Neural cell (in vitro differentiated cells): ENCODE data around the gene DSCAM. TPM values are rescaled to one million over a fixed set of nuclear protein-coding genes. Genes with fewer than 3 reads are reported as not detected.

Source experiments
- H2AFZ ChIP-seq: fragments of 200-600, 300-800 bp; sonication (generic), shearing (Covaris generic); 2 replicates; pipeline ENCODE4 v1.6.0; 2014; ENCODE audit warnings: low read depth, mild to moderate bottlenecking, antibody characterized with exemption, low read length, moderate library complexity
- H3F3A ChIP-seq: fragments of 200-600 bp; shearing (Covaris generic); 2 replicates; pipeline ENCODE4 v1.6.1; 2016; ENCODE audit warnings: mild to moderate bottlenecking, moderate library complexity, mixed read lengths, antibody characterized with exemption, low read length; ENCODE audit not compliant: insufficient read depth, poor library complexity, severe bottlenecking
- H3K27ac ChIP-seq: fragments of 200-600, 300-800 bp; sonication (generic), shearing (Covaris generic); 2 replicates; pipeline ENCODE4 v1.5.1; 2014; ENCODE audit warnings: mild to moderate bottlenecking, low read length, moderate library complexity
- H3K27me3 ChIP-seq: fragments of 300-800, 200-600 bp; sonication (generic), shearing (Covaris generic); 2 replicates; pipeline ENCODE4 v1.6.0; 2014; ENCODE audit warnings: mild to moderate bottlenecking, low read depth, low read length, moderate library complexity; ENCODE audit not compliant: insufficient read depth
- H3K36me3 ChIP-seq: fragments of 300-800, 200-600 bp; sonication (generic), shearing (Covaris generic); 2 replicates; pipeline ENCODE4 v1.5.1; 2014; ENCODE audit warnings: mild to moderate bottlenecking, antibody characterized with exemption, low read length, moderate library complexity; ENCODE audit not compliant: insufficient read depth
- H3K4me2 ChIP-seq: fragments of 300-800, 200-600 bp; sonication (generic), shearing (Covaris generic); 2 replicates; pipeline ENCODE4 v1.6.0; 2014; ENCODE audit warnings: mild to moderate bottlenecking, low read length
- H3K4me3 ChIP-seq: fragments of 300-800, 200-600 bp; sonication (generic), shearing (Covaris generic); 2 replicates; pipeline ENCODE4 v1.5.1; 2014; ENCODE audit warnings: mild to moderate bottlenecking, low read length, moderate library complexity
- H3K79me2 ChIP-seq: fragments of 200-600 bp; shearing (Covaris generic); replicated peaks from 2 replicates; pipeline ENCODE4 v1.6.0; 2014; ENCODE audit warnings: mild to moderate bottlenecking, low read length, moderate library complexity; ENCODE audit not compliant: insufficient read depth
- H3K9ac ChIP-seq: fragments of 300-800, 200-600 bp; sonication (generic), shearing (Covaris generic); 2 replicates; pipeline ENCODE4 v1.6.1; 2016; ENCODE audit warnings: mild to moderate bottlenecking, low read length, mixed read lengths
- H3K9me2 ChIP-seq: fragments of 200-600 bp; shearing (Covaris generic); 2 replicates; pipeline ENCODE4 v1.6.1; 2016; ENCODE audit warnings: mild to moderate bottlenecking, low read length, mixed read lengths; ENCODE audit not compliant: insufficient read depth
- H3K9me3 ChIP-seq: fragments of 200-600, 300-800 bp; sonication (generic), shearing (Covaris generic); 2 replicates; pipeline ENCODE4 v1.6.1; 2016; ENCODE audit warnings: mild to moderate bottlenecking, mixed run types, low read length, moderate library complexity, mixed read lengths
- H4K20me1 ChIP-seq: fragments of 200-600 bp; shearing (Covaris generic); 2 replicates; pipeline ENCODE4 v1.6.1; 2016; ENCODE audit warnings: mild to moderate bottlenecking, mixed run types; ENCODE audit not compliant: insufficient read depth
- EP300 ChIP-seq: fragments of 450-650 bp; conservative IDR thresholded peaks from 2 replicates; pipeline ENCODE4 v1.6.1; 2014; ENCODE audit warnings: antibody characterized with exemption, mild to moderate bottlenecking, moderate library complexity; ENCODE audit not compliant: poor library complexity, severe bottlenecking
- EZH2 ChIP-seq: fragments of 200-600, 300-800 bp; shearing (Covaris generic), sonication (generic); IDR thresholded peaks from 2 replicates; pipeline ENCODE4 v1.6.1; 2014; ENCODE audit warnings: antibody characterized with exemption, low read length, borderline replicate concordance, mild to moderate bottlenecking; ENCODE audit not compliant: insufficient read depth, poor library complexity, severe bottlenecking
- MXI1 ChIP-seq: fragments of 450-650 bp; conservative IDR thresholded peaks from 2 replicates; pipeline ENCODE4 v1.6.1; 2014; ENCODE audit warnings: antibody characterized with exemption, mild to moderate bottlenecking; ENCODE audit not compliant: poor library complexity, severe bottlenecking
- POLR2AphosphoS5 ChIP-seq: IDR thresholded peaks from 2 replicates; pipeline ENCODE4 v1.6.1; 2012
- RAD21 ChIP-seq: fragments of 450-650 bp; conservative IDR thresholded peaks from 2 replicates; pipeline ENCODE4 v1.6.1; 2014; ENCODE audit warnings: antibody characterized with exemption, mild to moderate bottlenecking, moderate library complexity
- SMC3 ChIP-seq: fragments of 450-650 bp; conservative IDR thresholded peaks from 2 replicates; pipeline ENCODE4 v1.6.1; 2014; ENCODE audit warnings: antibody characterized with exemption, mild to moderate bottlenecking, moderate library complexity; ENCODE audit not compliant: poor library complexity
- TAF1 ChIP-seq: IDR thresholded peaks from 2 replicates; pipeline ENCODE4 v1.6.1; 2012; ENCODE audit warnings: low read depth
- polyA plus RNA-seq: library from polyadenylated mRNA; depleted of rRNA; stranded (reverse); fragments of >200 nt; gene quantifications from 2 replicates; pipeline ENCODE4 v1.2.3, GENCODE V29; 2014
- TF ChIP-seq, protein P1 (sequence below): fragments of 450-650 bp; IDR thresholded peaks from 2 replicates; pipeline ENCODE4 v1.5.1; 2014; ENCODE audit warnings: antibody characterized with exemption, mild to moderate bottlenecking, moderate library complexity; ENCODE audit not compliant: poor library complexity, severe bottlenecking
- TF ChIP-seq, protein P2 (sequence below): IDR thresholded peaks from 2 replicates; pipeline ENCODE4 v1.6.1; 2012; ENCODE audit warnings: borderline replicate concordance

The DSCAM gene
- polyA plus RNA-seq, 1 donor from 2014 or later = 5.3 TPM

DNA sequence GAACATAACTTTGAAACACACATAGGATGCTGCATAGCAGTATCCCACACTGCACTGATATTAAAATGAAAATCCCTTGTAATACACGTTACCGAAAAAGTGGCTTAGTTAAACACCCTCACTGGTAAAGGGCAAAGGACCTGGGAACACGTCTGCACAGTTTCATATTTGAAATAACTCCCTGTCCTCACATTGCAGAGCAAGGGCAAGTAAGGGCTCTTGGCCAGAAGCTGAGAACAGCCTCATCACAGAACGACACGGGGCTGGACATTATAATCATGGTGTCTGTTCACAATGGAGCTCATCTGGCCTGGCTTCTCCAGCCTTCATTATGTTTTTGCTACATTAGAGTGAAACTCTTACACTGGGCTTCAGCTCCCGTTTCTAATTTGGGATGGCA is 772.8 kb downstream of the DSCAM start:
- Histone ChIP-seq H3K4me3 (no peak overlapping the region), H3K9ac (no peak overlapping the region), H4K20me1 (no peaks in the 10 kb centered on the region), H2AFZ (no peak overlapping the region), H3K27me3 (no peaks in the 10 kb centered on the region), H3K27ac (no peak overlapping the region), H3K79me2 (no peaks in the 10 kb centered on the region), H3K9me2 (no peaks in the 10 kb centered on the region), H3K9me3 (no peaks in the 10 kb centered on the region), H3K36me3 (no peaks in the 10 kb centered on the region), H3K4me2 (no peak overlapping the region), H3F3A (no peaks in the 10 kb centered on the region)
- TF ChIP-seq TAF1 (no peak), SMC3 (no peak), RAD21 (no peak), MXI1 (no peak), EP300 (no peak), EZH2 (no peak)
- TF ChIP-seq, protein P1, sequence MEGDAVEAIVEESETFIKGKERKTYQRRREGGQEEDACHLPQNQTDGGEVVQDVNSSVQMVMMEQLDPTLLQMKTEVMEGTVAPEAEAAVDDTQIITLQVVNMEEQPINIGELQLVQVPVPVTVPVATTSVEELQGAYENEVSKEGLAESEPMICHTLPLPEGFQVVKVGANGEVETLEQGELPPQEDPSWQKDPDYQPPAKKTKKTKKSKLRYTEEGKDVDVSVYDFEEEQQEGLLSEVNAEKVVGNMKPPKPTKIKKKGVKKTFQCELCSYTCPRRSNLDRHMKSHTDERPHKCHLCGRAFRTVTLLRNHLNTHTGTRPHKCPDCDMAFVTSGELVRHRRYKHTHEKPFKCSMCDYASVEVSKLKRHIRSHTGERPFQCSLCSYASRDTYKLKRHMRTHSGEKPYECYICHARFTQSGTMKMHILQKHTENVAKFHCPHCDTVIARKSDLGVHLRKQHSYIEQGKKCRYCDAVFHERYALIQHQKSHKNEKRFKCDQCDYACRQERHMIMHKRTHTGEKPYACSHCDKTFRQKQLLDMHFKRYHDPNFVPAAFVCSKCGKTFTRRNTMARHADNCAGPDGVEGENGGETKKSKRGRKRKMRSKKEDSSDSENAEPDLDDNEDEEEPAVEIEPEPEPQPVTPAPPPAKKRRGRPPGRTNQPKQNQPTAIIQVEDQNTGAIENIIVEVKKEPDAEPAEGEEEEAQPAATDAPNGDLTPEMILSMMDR = no peak
- TF ChIP-seq, protein P2, sequence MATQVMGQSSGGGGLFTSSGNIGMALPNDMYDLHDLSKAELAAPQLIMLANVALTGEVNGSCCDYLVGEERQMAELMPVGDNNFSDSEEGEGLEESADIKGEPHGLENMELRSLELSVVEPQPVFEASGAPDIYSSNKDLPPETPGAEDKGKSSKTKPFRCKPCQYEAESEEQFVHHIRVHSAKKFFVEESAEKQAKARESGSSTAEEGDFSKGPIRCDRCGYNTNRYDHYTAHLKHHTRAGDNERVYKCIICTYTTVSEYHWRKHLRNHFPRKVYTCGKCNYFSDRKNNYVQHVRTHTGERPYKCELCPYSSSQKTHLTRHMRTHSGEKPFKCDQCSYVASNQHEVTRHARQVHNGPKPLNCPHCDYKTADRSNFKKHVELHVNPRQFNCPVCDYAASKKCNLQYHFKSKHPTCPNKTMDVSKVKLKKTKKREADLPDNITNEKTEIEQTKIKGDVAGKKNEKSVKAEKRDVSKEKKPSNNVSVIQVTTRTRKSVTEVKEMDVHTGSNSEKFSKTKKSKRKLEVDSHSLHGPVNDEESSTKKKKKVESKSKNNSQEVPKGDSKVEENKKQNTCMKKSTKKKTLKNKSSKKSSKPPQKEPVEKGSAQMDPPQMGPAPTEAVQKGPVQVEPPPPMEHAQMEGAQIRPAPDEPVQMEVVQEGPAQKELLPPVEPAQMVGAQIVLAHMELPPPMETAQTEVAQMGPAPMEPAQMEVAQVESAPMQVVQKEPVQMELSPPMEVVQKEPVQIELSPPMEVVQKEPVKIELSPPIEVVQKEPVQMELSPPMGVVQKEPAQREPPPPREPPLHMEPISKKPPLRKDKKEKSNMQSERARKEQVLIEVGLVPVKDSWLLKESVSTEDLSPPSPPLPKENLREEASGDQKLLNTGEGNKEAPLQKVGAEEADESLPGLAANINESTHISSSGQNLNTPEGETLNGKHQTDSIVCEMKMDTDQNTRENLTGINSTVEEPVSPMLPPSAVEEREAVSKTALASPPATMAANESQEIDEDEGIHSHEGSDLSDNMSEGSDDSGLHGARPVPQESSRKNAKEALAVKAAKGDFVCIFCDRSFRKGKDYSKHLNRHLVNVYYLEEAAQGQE = no peak

DNA sequence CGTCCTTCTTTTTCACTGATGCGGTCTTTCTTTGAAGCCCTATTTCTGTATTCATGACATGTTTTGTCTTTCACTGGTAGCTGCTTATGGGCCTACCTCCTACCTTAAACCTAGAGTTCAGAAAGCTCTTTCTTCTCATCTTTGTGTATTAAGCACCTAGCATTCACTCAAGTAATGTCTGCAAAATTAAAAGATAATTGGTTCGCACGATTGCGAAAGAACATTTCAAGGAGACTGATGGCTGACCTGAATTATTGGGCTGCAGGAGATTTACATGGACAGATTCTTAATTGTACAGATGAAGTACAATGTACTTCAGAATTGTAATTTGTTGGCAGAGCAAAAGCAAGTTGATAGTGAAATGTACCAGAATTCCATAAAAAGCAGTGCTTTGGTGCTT is 773.3 kb downstream of the DSCAM start:
- Histone ChIP-seq H3K4me2 (no peak overlapping the region), H3K36me3 (no peaks in the 10 kb centered on the region), H2AFZ (no peak overlapping the region), H3K79me2 (no peaks in the 10 kb centered on the region), H3K9me2 (no peaks in the 10 kb centered on the region), H4K20me1 (no peaks in the 10 kb centered on the region), H3K27me3 (no peaks in the 10 kb centered on the region), H3K27ac (no peak overlapping the region), H3K9me3 (no peaks in the 10 kb centered on the region), H3F3A (no peaks in the 10 kb centered on the region), H3K9ac (no peak overlapping the region), H3K4me3 (no peak overlapping the region)
- TF ChIP-seq RAD21 (no peak), POLR2AphosphoS5 (no peak), MXI1 (no peak), SMC3 (no peak), EZH2 (no peak)
- TF ChIP-seq, protein P1 = no peak
